Spinal cord (tissue), 10 donors: ENCODE data around the gene ZIC4. TPM values are rescaled to one million over a fixed set of nuclear protein-coding genes. Genes with fewer than 3 reads are reported as not detected.

Experiments
- DNase-seq, 6 donors: peaks; one replicate each; pipeline versions ENCODE4 v3.0.0 to v3.0.0-alpha.2; 2013 to 2015; ENCODE audit warnings: low spot score in 6 of 6, low read depth in 4 of 6
- H3K27ac ChIP-seq: one replicate; pipeline ENCODE4 v1.5.1; 2013; ENCODE audit warnings: low read depth, low read length, control low read depth
- H3K27me3 ChIP-seq: one replicate; pipeline ENCODE4 v1.6.1; 2013; ENCODE audit warnings: low read length; ENCODE audit not compliant: control insufficient read depth, insufficient read depth
- H3K36me3 ChIP-seq: one replicate; pipeline ENCODE4 v1.6.1; 2013; ENCODE audit warnings: low read length; ENCODE audit not compliant: control insufficient read depth, insufficient read depth
- H3K4me1 ChIP-seq: one replicate; pipeline ENCODE4 v1.6.1; 2013; ENCODE audit warnings: low read length; ENCODE audit not compliant: control insufficient read depth, insufficient read depth
- H3K4me3 ChIP-seq: one replicate; pipeline ENCODE4 v1.5.1; 2013; ENCODE audit warnings: low read depth, low read length, control low read depth
- H3K9me3 ChIP-seq: one replicate; pipeline ENCODE4 v1.6.1; 2013; ENCODE audit warnings: low read length; ENCODE audit not compliant: control insufficient read depth, insufficient read depth
- WGBS: methylation state at CpG from one replicate; pipeline ENCODE4 v1.1.5; 2013; ENCODE audit warnings: missing lambda C conversion rate; ENCODE audit not compliant: insufficient coverage; 5-methylcytosine and 5-hydroxymethylcytosine counted together
- polyA plus RNA-seq, 2 donors: library from polyadenylated mRNA; unstranded; fragments of 120-200 nt; gene quantifications; one replicate each; pipeline ENCODE4 v1.2.1, GENCODE V29; 2013; ENCODE audit not compliant: insufficient read length in 2 of 2
- total RNA-seq, 2 donors: library from RNA; depleted of rRNA in 1 of 2; stranded (reverse); fragments of 120-200 nt in 1 of 2; fragments of >200 nt in 1 of 2; gene quantifications; one replicate each; pipeline versions ENCODE4 v1.2.3 to v1.2.4, GENCODE V29; 2013 to 2014
- donor health status: healthy.

Gene ZIC4
- total and polyA plus RNA-seq, 4 donors, result 12.2 to 33.0 (median 26.0) TPM

GRCh38 chr3:147412917-147413685, 6.8 kb upstream of the ZIC4 start:
- H3K4me1 ChIP-seq, result peaks cover 34% of the 10 kb centered on the region

GRCh38 chr3:147412261-147412916, 6.0 kb upstream of the ZIC4 start:
- WGBS, result 2% methylated on average over 30 of the region's 32 CpGs
- Histone ChIP-seq H3K27ac (peak overlapping the region; percentile 88), H3K9me3 (no peaks in the 10 kb centered on the region), H3K4me1 (peaks cover 34% of the 10 kb centered on the region), H3K4me3 (peak overlapping the region; percentile 80), H3K27me3 (peaks cover 91% of the 10 kb centered on the region), H3K36me3 (peaks cover 26% of the 10 kb centered on the region)
- peak in 2 of 6 donors; percentile 41 to 76 for DNase-seq

More at GRCh38 chr3:147412917-147413685, 6.8 kb upstream of the ZIC4 start:
- H3K27me3 ChIP-seq, result peaks cover 91% of the 10 kb centered on the region
- peak overlapping the region; percentile 88 for H3K27ac ChIP-seq
- peak overlapping the region; percentile 80 for H3K4me3 ChIP-seq
- H3K9me3 ChIP-seq, result no peaks in the 10 kb centered on the region
- peaks cover 26% of the 10 kb centered on the region for H3K36me3 ChIP-seq
- 3% methylated on average over 37 of the region's 37 CpGs for WGBS
- DNase-seq, result peak in 4 of 6 donors; percentile 38 to 76 (median 62)

GRCh38 chr3:147411815-147412241, 5.5 kb upstream of the ZIC4 start:
- Histone ChIP-seq H3K9me3 (no peaks in the 10 kb centered on the region), H3K27me3 (peaks cover 94% of the 10 kb centered on the region), H3K4me3 (peak overlapping the region; percentile 80), H3K36me3 (peaks cover 26% of the 10 kb centered on the region), H3K4me1 (peaks cover 38% of the 10 kb centered on the region), H3K27ac (peak overlapping the region; percentile 88)
- DNase-seq, result peak in 3 of 6 donors; percentile 33 to 75 (median 57)
- whole genome bisulfite sequencing, result 5% methylated on average over 15 of the region's 20 CpGs

GRCh38 chr3:147411238-147411814, 5.0 kb upstream of the ZIC4 start:
- peaks cover 96% of the 10 kb centered on the region for H3K27me3 ChIP-seq
- H3K4me3 ChIP-seq, result peak overlapping the region; percentile 80
- peak in 3 of 6 donors; percentile 36 to 77 (median 75) for DNase-seq
- H3K27ac ChIP-seq, result peak overlapping the region; percentile 88
- H3K4me1 ChIP-seq, result peaks cover 41% of the 10 kb centered on the region
- WGBS, result 2% methylated on average over 12 of the region's 14 CpGs
- peaks cover 26% of the 10 kb centered on the region for H3K36me3 ChIP-seq
- no peaks in the 10 kb centered on the region for H3K9me3 ChIP-seq

- Histone ChIP-seq H3K4me3 (peak overlapping the region; percentile 80), H3K4me1 (peaks cover 47% of the 10 kb centered on the region), H3K9me3 (no peaks in the 10 kb centered on the region), H3K36me3 (peaks cover 26% of the 10 kb centered on the region), H3K27ac (peak overlapping the region; percentile 88), H3K27me3 (peaks cover 96% of the 10 kb centered on the region)
- peak in 2 of 6 donors; percentile 51 to 57 for DNase-seq
- under 1% methylated on average over 52 of the region's 61 CpGs for WGBS
Measured at GRCh38 chr3:147410526-147411237, 4.3 kb upstream of the ZIC4 start.

- peak in 1 of 6 donors; percentile 68 for DNase-seq
- peak overlapping the region; percentile 80 for H3K4me3 ChIP-seq
- no peaks in the 10 kb centered on the region for H3K9me3 ChIP-seq
- H3K27me3 ChIP-seq, result peaks cover 96% of the 10 kb centered on the region
- peaks cover 53% of the 10 kb centered on the region for H3K4me1 ChIP-seq
- H3K36me3 ChIP-seq, result peaks cover 26% of the 10 kb centered on the region
- WGBS, result under 1% methylated on average over 52 of the region's 52 CpGs
- peak overlapping the region; percentile 88 for H3K27ac ChIP-seq
Measured at GRCh38 chr3:147410116-147410525, 3.8 kb upstream of the ZIC4 start.

GRCh38 chr3:147409143-147410115, 3.1 kb upstream of the ZIC4 start, which contains the start of gene ZIC1:
TSS of gene ZIC1 (plus strand) at chr3:147409365. CDS start at chr3:147410113, 748 bp downstream.
- Histone ChIP-seq H3K9me3 (no peaks in the 10 kb centered on the region), H3K27me3 (peaks cover 98% of the 10 kb centered on the region), H3K4me1 (peaks cover 60% of the 10 kb centered on the region), H3K4me3 (peak within 1 kb of the TSS; percentile 80), H3K36me3 (peaks cover 26% of the 10 kb centered on the region), H3K27ac (peak within 1 kb of the TSS; percentile 97)
- WGBS, result under 1% methylated on average over 55 of the region's 80 CpGs
- peak in 4 of 6 donors; percentile 72 to 97 (median 86) for DNase-seq

- Histone ChIP-seq H3K27me3 (peaks cover 98% of the 10 kb centered on the region), H3K36me3 (peaks cover 26% of the 10 kb centered on the region), H3K4me3 (peak overlapping the region; percentile 62), H3K27ac (peak overlapping the region; percentile 97), H3K9me3 (no peaks in the 10 kb centered on the region), H3K4me1 (peaks cover 68% of the 10 kb centered on the region)
- DNase-seq, result peak in 2 of 6 donors; percentile 79 to 88
- WGBS, result 2% methylated on average over 20 of the region's 28 CpGs
Measured at GRCh38 chr3:147408188-147409100, 2.1 kb upstream of the ZIC4 start.
